Measurements from ENCODE around the gene GABBR2. TPM values are rescaled to one million over a fixed set of nuclear protein-coding genes. Genes with fewer than 3 reads are reported as not detected.

Gene GABBR2
- total RNA-seq, 1 donor from 2014 or later: 116 TPM

GRCh38 chr9:98323051-98323830, 385.5 kb downstream of the GABBR2 start:
- no peak overlapping the region for H3K27ac Mint-ChIP-seq (ENCODE audit: unreplicated experiment)
- TF ChIP-seq, protein P1, sequence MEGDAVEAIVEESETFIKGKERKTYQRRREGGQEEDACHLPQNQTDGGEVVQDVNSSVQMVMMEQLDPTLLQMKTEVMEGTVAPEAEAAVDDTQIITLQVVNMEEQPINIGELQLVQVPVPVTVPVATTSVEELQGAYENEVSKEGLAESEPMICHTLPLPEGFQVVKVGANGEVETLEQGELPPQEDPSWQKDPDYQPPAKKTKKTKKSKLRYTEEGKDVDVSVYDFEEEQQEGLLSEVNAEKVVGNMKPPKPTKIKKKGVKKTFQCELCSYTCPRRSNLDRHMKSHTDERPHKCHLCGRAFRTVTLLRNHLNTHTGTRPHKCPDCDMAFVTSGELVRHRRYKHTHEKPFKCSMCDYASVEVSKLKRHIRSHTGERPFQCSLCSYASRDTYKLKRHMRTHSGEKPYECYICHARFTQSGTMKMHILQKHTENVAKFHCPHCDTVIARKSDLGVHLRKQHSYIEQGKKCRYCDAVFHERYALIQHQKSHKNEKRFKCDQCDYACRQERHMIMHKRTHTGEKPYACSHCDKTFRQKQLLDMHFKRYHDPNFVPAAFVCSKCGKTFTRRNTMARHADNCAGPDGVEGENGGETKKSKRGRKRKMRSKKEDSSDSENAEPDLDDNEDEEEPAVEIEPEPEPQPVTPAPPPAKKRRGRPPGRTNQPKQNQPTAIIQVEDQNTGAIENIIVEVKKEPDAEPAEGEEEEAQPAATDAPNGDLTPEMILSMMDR (IDR thresholded peaks at IDR 0.05; ENCODE audit: partially characterized antibody, unreplicated experiment): no peak
- peaks cover 29% of the 10 kb centered on the region for H3K4me1 Mint-ChIP-seq (ENCODE audit: low read depth, unreplicated experiment)
- peaks cover 16% of the 10 kb centered on the region for H3K9me3 Mint-ChIP-seq (ENCODE audit: unreplicated experiment)
- no peaks in the 10 kb centered on the region for H3K36me3 Mint-ChIP-seq (ENCODE audit: unreplicated experiment)
- peaks cover 11% of the 10 kb centered on the region for H3K27me3 Mint-ChIP-seq (ENCODE audit: unreplicated experiment)
- H3K4me3 Mint-ChIP-seq (ENCODE audit: unreplicated experiment): no peak overlapping the region
- no peak for DNase-seq

GRCh38 chr9:98321269-98321668, 387.5 kb downstream of the GABBR2 start:
- H3K4me3 Mint-ChIP-seq (ENCODE audit: unreplicated experiment): no peak overlapping the region
- peaks cover 30% of the 10 kb centered on the region for H3K27me3 Mint-ChIP-seq (ENCODE audit: unreplicated experiment)
- H3K27ac Mint-ChIP-seq (ENCODE audit: unreplicated experiment): no peak overlapping the region
- TF ChIP-seq, protein P1 (IDR thresholded peaks at IDR 0.05; ENCODE audit: partially characterized antibody, unreplicated experiment): no peak
- H3K36me3 Mint-ChIP-seq (ENCODE audit: unreplicated experiment): no peaks in the 10 kb centered on the region
- peaks cover 37% of the 10 kb centered on the region for H3K4me1 Mint-ChIP-seq (ENCODE audit: low read depth, unreplicated experiment)
- no peak for DNase-seq
- peaks cover 34% of the 10 kb centered on the region for H3K9me3 Mint-ChIP-seq (ENCODE audit: unreplicated experiment)

DNA sequence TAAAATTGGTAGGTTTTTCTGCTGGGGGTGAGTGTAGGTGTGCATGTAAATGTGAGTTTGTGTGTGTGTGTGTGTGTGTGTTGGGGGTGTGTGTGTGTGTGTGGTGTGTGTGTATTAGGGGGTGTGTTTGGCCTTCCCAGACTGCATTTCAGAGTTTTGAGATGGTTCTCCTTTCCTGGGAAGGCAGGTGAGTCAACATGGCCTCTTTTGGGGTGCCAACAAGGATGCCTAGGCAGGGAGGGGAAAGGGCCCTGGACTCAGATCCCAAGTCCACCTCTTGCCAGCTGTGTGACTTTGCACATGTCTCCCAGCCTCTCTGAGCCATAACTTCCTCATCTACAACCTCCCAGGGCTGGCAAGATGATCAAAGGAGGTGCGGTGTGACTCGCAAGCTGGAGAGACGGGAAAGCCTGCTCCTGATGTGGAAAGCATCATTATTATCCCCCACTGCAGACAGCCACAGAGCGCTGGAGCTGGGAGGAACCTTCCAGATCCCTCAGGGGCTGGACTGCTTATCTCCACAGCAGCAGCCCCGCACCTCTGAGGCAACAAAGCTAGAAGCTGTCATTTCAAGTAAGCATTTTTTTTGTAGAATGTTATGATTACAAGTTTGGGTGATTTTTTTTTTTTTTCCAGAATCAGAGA, 389.8 kb downstream of the GABBR2 start:
- peak overlapping the region; percentile 99 for H3K27ac Mint-ChIP-seq (ENCODE audit: unreplicated experiment)
- DNase-seq: no peak
- H3K27me3 Mint-ChIP-seq (ENCODE audit: unreplicated experiment): peaks cover 32% of the 10 kb centered on the region
- no peak overlapping the region for H3K4me3 Mint-ChIP-seq (ENCODE audit: unreplicated experiment)
- TF ChIP-seq, protein P1 (IDR thresholded peaks at IDR 0.05; ENCODE audit: partially characterized antibody, unreplicated experiment): no peak
- peaks cover 42% of the 10 kb centered on the region for H3K4me1 Mint-ChIP-seq (ENCODE audit: low read depth, unreplicated experiment)
- peaks cover 34% of the 10 kb centered on the region for H3K9me3 Mint-ChIP-seq (ENCODE audit: unreplicated experiment)
- H3K36me3 Mint-ChIP-seq (ENCODE audit: unreplicated experiment): no peaks in the 10 kb centered on the region

DNA sequence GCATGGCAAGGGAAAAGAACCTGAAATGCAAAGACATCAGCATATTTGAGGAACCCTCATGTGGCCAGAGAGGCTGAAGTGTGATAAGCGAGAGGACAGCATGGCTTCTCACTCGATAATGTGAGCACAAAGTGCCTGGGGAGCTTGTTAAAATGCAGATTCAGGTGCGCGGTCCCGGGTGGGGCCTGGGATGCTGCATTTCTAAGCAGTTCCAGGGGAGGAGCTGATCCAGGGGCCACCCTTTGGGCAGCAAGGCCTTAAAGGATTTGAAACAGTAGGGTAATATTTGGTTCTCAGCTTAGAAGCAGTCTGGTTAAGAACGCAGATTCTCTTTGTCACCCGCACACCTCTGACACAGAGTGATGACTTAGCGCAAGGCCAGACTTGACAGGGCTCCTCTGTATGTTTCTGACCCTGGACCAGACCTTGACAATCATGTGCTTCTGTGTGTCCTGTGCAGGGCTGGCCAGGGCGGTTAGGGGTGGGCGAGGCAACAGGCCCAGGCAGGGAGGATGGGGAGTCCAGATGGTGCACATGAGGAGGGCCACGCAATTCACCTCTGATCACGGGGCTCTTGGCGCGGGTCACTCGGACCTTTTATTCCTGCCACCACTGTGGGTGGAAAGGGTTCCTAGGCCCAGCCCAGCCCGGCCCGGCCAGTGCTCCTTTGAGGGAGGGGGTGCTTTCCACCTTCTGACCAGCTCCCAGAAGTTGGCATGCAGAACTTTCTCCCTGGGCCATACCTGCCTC, 390.5 kb downstream of the GABBR2 start:
- H3K9me3 Mint-ChIP-seq (ENCODE audit: unreplicated experiment): peaks cover 34% of the 10 kb centered on the region
- H3K27ac Mint-ChIP-seq (ENCODE audit: unreplicated experiment): peak overlapping the region; percentile 99
- peaks cover 42% of the 10 kb centered on the region for H3K4me1 Mint-ChIP-seq (ENCODE audit: low read depth, unreplicated experiment)
- TF ChIP-seq, protein P1 (IDR thresholded peaks at IDR 0.05; ENCODE audit: partially characterized antibody, unreplicated experiment): no peak
- no peak for DNase-seq
- no peaks in the 10 kb centered on the region for H3K36me3 Mint-ChIP-seq (ENCODE audit: unreplicated experiment)
- H3K4me3 Mint-ChIP-seq (ENCODE audit: unreplicated experiment): peak overlapping the region; percentile 80
- H3K27me3 Mint-ChIP-seq (ENCODE audit: unreplicated experiment): peaks cover 32% of the 10 kb centered on the region
